ENCODE results near the gene SYNDIG1L. TPM values are rescaled to one million over a fixed set of nuclear protein-coding genes. Genes with fewer than 3 reads are reported as not detected.
"Not testable (repeated sequence)": the region's sequence is repeated elsewhere in the genome, so short reads cannot be mapped to it uniquely, and the experiment has no call there.

SYNDIG1L gene
- total RNA-seq, 4 donors from 2014 or later, result 0.14 to 0.30 TPM; not detected in 2

DNA sequence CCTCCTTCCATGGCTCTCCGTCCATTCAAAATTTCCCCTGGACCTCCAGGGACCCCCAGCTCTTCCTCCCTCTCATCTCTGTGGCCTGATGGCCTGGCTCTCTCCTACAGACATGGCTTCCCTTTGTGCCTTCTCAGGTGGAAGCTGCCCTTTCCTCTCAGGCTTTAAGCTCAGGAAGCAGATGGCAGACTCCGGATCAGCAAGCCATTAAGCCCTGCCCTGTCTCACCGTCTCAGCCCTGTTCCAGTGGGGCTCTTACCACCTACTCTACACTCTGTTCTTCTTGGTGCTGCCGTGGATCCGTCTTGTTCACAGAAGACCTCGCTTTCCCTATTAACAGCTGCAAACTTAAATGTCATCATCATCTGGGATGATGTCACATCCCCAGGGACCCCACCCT is 34.0 kb upstream of the SYNDIG1L start:
- Histone ChIP-seq H3K27me3 (no peaks in the 10 kb centered on the region), H3K36me3 (no peaks in the 10 kb centered on the region), H3K9me3 (no peaks in the 10 kb centered on the region), H3K4me3 (no peak overlapping the region), H3K27ac (no peak overlapping the region), H3K4me1 (no peaks in the 10 kb centered on the region)
- intact Hi-C loops (cut with DNase I; ENCODE audit: low total_unique reads), result no loop called here
- no peak for DNase-seq
- no peak for TF ChIP-seq POLR2A (IDR thresholded peaks at IDR 0.05)
- TF ChIP-seq, protein P1, sequence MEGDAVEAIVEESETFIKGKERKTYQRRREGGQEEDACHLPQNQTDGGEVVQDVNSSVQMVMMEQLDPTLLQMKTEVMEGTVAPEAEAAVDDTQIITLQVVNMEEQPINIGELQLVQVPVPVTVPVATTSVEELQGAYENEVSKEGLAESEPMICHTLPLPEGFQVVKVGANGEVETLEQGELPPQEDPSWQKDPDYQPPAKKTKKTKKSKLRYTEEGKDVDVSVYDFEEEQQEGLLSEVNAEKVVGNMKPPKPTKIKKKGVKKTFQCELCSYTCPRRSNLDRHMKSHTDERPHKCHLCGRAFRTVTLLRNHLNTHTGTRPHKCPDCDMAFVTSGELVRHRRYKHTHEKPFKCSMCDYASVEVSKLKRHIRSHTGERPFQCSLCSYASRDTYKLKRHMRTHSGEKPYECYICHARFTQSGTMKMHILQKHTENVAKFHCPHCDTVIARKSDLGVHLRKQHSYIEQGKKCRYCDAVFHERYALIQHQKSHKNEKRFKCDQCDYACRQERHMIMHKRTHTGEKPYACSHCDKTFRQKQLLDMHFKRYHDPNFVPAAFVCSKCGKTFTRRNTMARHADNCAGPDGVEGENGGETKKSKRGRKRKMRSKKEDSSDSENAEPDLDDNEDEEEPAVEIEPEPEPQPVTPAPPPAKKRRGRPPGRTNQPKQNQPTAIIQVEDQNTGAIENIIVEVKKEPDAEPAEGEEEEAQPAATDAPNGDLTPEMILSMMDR (IDR thresholded peaks at IDR 0.05), result no peak

DNA sequence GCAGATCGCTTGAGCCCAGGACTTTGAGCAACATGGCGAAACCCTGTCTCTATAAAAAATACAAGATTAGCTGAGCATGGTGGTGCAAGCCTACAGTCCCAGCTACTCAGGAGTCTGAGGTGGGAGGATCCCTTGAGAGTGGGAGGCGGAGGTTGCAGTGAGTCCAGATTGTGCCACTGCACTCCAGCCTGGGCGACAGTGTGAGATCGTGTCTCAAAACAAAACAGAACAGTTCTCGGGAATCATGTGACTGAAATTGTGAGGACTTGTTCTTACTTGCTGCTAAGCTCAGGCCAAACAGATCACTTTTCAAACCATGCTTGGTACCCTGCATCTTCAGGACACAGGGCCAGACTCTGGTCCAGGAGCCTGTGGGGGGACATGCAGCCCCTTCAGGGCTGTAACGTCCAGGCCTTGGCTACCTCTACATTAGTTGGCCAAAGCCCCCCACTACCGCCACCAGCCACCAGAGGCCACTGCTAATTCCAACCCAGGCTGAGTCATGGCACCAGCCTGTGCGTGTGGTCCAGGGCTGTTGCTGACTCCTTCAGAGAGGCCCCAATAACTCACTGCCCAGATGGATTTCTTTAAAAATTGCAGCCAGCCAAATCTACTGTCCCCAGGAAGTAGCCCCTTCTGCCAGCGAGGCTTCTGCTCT is 33.4 kb upstream of the SYNDIG1L start:
- no peaks in the 10 kb centered on the region for H3K9me3 ChIP-seq
- H3K27me3 ChIP-seq, result no peaks in the 10 kb centered on the region
- H3K4me1 ChIP-seq, result no peaks in the 10 kb centered on the region
- DNase-seq, result no peak
- intact Hi-C loops (cut with DNase I; ENCODE audit: low total_unique reads), result no loop called here
- no peaks in the 10 kb centered on the region for H3K36me3 ChIP-seq
- no peak for TF ChIP-seq POLR2A (IDR thresholded peaks at IDR 0.05)
- TF ChIP-seq, protein P1 (IDR thresholded peaks at IDR 0.05), result peak in 2 of 4 experiments; percentile 15 to 20
- H3K4me3 ChIP-seq, result no peak overlapping the region
- H3K27ac ChIP-seq, result no peak overlapping the region

DNA sequence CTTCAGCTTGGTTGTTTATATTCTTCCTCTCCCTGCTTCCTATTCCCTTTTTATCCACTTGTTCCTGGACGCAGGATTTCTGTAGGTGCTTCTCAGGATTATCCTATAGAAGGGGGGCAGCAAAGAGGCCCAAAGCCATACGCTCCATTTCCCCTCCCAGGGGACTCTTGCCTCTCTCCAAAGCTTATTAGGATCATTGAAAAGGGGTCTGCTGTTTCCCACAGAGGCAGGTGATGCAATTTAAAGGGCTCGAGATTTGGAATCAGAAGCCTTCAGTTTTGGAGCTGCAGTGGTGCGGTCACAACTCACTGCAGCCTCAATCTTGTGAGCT is 31.5 kb upstream of the SYNDIG1L start:
- intact Hi-C loops (cut with DNase I; ENCODE audit: low total_unique reads), result no loop called here
- no peak for DNase-seq
- no peaks in the 10 kb centered on the region for H3K9me3 ChIP-seq
- no peak overlapping the region for H3K27ac ChIP-seq
- H3K36me3 ChIP-seq, result no peaks in the 10 kb centered on the region
- no peak overlapping the region for H3K4me3 ChIP-seq
- H3K27me3 ChIP-seq, result no peaks in the 10 kb centered on the region
- TF ChIP-seq POLR2A (IDR thresholded peaks at IDR 0.05), result no peak
- TF ChIP-seq, protein P1 (IDR thresholded peaks at IDR 0.05), result no peak
- no peaks in the 10 kb centered on the region for H3K4me1 ChIP-seq

DNA sequence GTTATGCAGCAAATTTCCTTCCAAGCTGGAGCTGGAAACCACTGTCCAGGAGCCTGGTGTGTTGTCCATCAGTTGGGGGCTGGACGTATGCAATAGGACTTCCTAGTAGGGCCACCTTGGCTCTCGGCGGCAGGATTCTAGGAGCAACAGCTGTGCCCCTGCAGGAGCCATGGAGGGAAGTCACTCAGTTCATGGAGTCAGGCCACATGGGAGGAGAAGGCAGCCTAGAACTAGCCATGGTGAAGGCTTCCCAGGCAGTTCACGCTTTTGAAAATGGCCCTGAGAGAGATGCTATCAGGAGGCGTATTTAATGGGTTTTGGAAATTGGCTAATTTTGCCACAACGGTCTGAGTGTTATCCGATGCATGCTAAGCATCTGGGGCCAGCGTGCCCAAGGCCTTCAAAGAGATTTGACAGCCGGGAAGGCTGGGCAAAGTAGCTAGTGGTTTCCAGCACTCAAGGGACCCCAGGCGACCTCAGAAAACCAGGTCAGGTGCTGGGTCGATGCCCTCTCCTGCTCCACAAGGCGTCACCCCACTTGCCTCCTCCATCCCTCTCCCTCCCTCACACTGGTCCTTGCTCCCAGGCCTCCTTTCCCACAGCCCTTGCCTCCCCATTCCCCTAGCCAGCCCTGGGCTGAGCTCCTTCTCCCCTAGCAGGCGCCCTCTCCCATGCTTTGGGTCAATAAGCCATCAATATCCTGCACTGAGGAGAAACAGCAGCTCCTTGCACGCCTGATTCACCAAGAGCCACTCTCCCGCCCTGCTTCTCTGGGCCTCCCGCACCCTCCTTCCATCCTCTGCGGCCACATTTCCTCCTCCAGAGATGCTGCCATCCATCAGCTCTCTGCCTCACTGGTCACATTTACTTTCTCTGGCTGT is 30.9 kb upstream of the SYNDIG1L start:
- H3K27ac ChIP-seq, result no peak overlapping the region
- H3K27me3 ChIP-seq, result no peaks in the 10 kb centered on the region
- no peak for DNase-seq
- intact Hi-C loops (cut with DNase I; ENCODE audit: low total_unique reads), result no loop called here
- no peak overlapping the region for H3K4me3 ChIP-seq
- TF ChIP-seq, protein P1 (IDR thresholded peaks at IDR 0.05), result no peak
- TF ChIP-seq POLR2A (IDR thresholded peaks at IDR 0.05), result no peak
- no peaks in the 10 kb centered on the region for H3K4me1 ChIP-seq
- H3K36me3 ChIP-seq, result no peaks in the 10 kb centered on the region
- no peaks in the 10 kb centered on the region for H3K9me3 ChIP-seq

DNA sequence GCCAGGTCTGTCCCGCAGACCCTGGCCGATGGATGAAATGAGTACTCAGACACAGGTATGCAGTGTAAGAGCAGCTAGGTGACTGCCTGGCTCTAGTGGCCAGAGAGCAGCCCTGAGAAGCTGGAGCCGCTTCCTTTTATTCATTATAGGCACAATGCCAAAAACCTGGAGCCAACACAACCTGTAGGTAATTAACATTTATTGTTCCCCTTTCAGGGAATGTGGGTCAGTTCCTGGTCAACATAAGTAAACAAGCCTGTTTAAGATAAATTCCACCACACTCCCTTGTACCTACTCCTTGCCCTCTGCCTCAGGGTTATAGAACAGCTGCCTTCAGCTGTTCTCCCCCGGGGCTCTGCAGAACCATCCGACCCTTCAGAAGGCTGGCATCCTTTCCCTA is 28.4 kb upstream of the SYNDIG1L start:
- DNase-seq; H3K36me3 ChIP-seq; intact Hi-C loops (cut with DNase I; ENCODE audit: low total_unique reads): not testable (repeated sequence)

More for the DNA sequence above, 28.4 kb upstream of the SYNDIG1L start:
- H3K27ac ChIP-seq, H3K4me1 ChIP-seq, H3K27me3 ChIP-seq, H3K4me3 ChIP-seq, H3K9me3 ChIP-seq: not testable (repeated sequence)
